ENCODE measurements around the gene SPEN.

- TF ChIP-seq POLR2A (IDR thresholded peaks at IDR 0.05; ENCODE audit: low read depth) (no peak), POLR2AphosphoS5 (IDR thresholded peaks at IDR 0.05) (no peak), CTCF (IDR thresholded peaks at IDR 0.05) (no peak)
Observed at GRCh38 chr1:15858672-15859372, 11.3 kb downstream of the SPEN start.

All from esophagus muscularis mucosa (tissue), 3 donors.